ENCODE data around the gene E2F4.

Gene E2F4

GRCh38 chr16:67157106-67157748 lies 34.7 kb upstream of the E2F4 start:
- no peak overlapping the region for H3K9ac ChIP-seq (ENCODE audit: low read length)
- no peaks in the 10 kb centered on the region for H3K36me3 ChIP-seq (ENCODE audit: low read length)
- H2AFZ ChIP-seq (ENCODE audit: low read depth, low read length, severe bottlenecking), result no peak overlapping the region
- no peak overlapping the region for H3K4me2 ChIP-seq (ENCODE audit: low read depth, low read length, poor library complexity, severe bottlenecking)
- H3K4me3 ChIP-seq (ENCODE audit: insufficient read depth, low read length, poor library complexity, severe bottlenecking), result no peak overlapping the region
- no peaks in the 10 kb centered on the region for H3K79me2 ChIP-seq (ENCODE audit: insufficient read depth, low read length)
- H4K20me1 ChIP-seq (ENCODE audit: low read depth, low read length), result no peaks in the 10 kb centered on the region
- H3K9me3 ChIP-seq (ENCODE audit: insufficient read depth, low read length), result no peaks in the 10 kb centered on the region
- H3F3A ChIP-seq (ENCODE audit: insufficient read depth), result peaks cover 16% of the 10 kb centered on the region
- H3K27me3 ChIP-seq (ENCODE audit: low read length), result no peaks in the 10 kb centered on the region
- no peak for TF ChIP-seq EZH2phosphoT487 (conservative IDR thresholded peaks at IDR 0.05; ENCODE audit: low read length)
- TF ChIP-seq, protein P1, sequence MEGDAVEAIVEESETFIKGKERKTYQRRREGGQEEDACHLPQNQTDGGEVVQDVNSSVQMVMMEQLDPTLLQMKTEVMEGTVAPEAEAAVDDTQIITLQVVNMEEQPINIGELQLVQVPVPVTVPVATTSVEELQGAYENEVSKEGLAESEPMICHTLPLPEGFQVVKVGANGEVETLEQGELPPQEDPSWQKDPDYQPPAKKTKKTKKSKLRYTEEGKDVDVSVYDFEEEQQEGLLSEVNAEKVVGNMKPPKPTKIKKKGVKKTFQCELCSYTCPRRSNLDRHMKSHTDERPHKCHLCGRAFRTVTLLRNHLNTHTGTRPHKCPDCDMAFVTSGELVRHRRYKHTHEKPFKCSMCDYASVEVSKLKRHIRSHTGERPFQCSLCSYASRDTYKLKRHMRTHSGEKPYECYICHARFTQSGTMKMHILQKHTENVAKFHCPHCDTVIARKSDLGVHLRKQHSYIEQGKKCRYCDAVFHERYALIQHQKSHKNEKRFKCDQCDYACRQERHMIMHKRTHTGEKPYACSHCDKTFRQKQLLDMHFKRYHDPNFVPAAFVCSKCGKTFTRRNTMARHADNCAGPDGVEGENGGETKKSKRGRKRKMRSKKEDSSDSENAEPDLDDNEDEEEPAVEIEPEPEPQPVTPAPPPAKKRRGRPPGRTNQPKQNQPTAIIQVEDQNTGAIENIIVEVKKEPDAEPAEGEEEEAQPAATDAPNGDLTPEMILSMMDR (IDR thresholded peaks at IDR 0.05; ENCODE audit: insufficient read depth, low read length, poor library complexity, severe bottlenecking), result no peak
- no peaks in the 10 kb centered on the region for H3K9me2 ChIP-seq (replicated peaks; ENCODE audit: insufficient read depth, low read length)
- H3K27ac ChIP-seq (ENCODE audit: low read depth, low read length), result no peak overlapping the region

- Histone ChIP-seq H3K9me2 (replicated peaks; ENCODE audit: insufficient read depth, low read length) (no peaks in the 10 kb centered on the region), H3K4me2 (ENCODE audit: low read depth, low read length, poor library complexity, severe bottlenecking) (peak overlapping the region; percentile 78), H3K4me3 (ENCODE audit: insufficient read depth, low read length, poor library complexity, severe bottlenecking) (no peak overlapping the region), H3K27me3 (ENCODE audit: low read length) (no peaks in the 10 kb centered on the region), H4K20me1 (ENCODE audit: low read depth, low read length) (no peaks in the 10 kb centered on the region), H3K79me2 (ENCODE audit: insufficient read depth, low read length) (no peaks in the 10 kb centered on the region), H3F3A (ENCODE audit: insufficient read depth) (peaks cover 16% of the 10 kb centered on the region), H3K9ac (ENCODE audit: low read length) (no peak overlapping the region), H3K27ac (ENCODE audit: low read depth, low read length) (no peak overlapping the region), H3K9me3 (ENCODE audit: insufficient read depth, low read length) (no peaks in the 10 kb centered on the region), H3K36me3 (ENCODE audit: low read length) (no peaks in the 10 kb centered on the region), H2AFZ (ENCODE audit: low read depth, low read length, severe bottlenecking) (no peak overlapping the region)
- no peak for TF ChIP-seq EZH2phosphoT487 (conservative IDR thresholded peaks at IDR 0.05; ENCODE audit: low read length)
- TF ChIP-seq, protein P1 (IDR thresholded peaks at IDR 0.05; ENCODE audit: insufficient read depth, low read length, poor library complexity, severe bottlenecking), result no peak
These were observed 33.9 kb upstream of the E2F4 start for GRCh38 chr16:67157892-67158635.

DNA sequence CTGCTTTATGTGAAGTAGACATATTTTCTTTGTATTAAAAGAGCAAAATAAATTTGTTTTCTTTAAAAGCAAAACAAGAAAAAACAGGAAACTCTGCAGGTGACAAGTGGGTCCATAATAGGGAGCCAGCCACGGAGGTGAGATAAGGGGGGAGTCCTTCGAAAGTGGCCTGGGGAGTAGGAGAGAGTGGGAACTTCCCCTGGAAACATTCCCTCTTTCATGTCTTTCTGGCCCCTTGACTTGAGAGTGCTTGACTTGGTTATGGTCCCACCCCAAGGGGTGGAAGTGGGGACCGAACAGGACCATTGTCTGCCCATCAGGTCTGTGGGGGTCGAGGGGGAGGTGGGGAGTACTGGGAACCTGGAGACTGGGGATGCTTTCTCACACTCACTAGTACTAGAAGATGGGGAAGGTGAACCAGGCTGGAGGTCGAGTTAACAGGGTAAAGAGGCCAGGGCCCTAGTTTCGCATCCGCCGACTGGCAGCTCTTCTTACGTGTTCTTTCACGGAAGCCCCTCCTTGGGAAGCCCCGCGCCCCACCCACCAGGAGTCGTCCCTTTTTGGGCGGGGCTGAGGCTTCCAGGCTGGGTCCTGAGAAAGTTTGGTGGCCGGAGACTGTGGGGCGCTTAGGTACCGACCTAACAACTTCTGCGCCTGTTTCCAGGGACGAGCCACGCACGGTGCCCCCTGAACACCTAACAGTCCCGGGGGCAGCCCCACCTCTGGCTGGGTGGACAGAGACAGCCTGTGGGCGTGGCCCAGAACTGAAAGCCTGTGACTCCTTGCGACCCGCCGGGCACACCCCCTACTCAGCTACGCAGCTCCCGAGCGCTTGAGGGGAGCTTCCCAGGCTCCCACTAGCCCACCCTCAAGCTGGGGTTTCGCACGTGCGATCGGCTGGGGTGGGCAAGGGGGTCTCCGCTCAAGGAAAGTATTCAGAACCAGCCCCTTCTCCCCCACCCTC lies 33.0 kb upstream of the E2F4 start:
- Histone ChIP-seq H3K27ac (ENCODE audit: low read depth, low read length) (no peak overlapping the region), H3K9ac (ENCODE audit: low read length) (peak overlapping the region; percentile 83), H3K9me3 (ENCODE audit: insufficient read depth, low read length) (no peaks in the 10 kb centered on the region), H3K4me3 (ENCODE audit: insufficient read depth, low read length, poor library complexity, severe bottlenecking) (peak overlapping the region; percentile 88), H3K27me3 (ENCODE audit: low read length) (no peaks in the 10 kb centered on the region), H3K36me3 (ENCODE audit: low read length) (no peaks in the 10 kb centered on the region), H3K4me2 (ENCODE audit: low read depth, low read length, poor library complexity, severe bottlenecking) (peak overlapping the region; percentile 78), H2AFZ (ENCODE audit: low read depth, low read length, severe bottlenecking) (peak overlapping the region; percentile 84), H3F3A (ENCODE audit: insufficient read depth) (peaks cover 16% of the 10 kb centered on the region), H3K79me2 (ENCODE audit: insufficient read depth, low read length) (no peaks in the 10 kb centered on the region), H4K20me1 (ENCODE audit: low read depth, low read length) (no peaks in the 10 kb centered on the region), H3K9me2 (replicated peaks; ENCODE audit: insufficient read depth, low read length) (no peaks in the 10 kb centered on the region)
- no peak for TF ChIP-seq EZH2phosphoT487 (conservative IDR thresholded peaks at IDR 0.05; ENCODE audit: low read length)

Measured in SU-DHL-6 (cell line).